Mesendoderm (in vitro differentiated cells): Measurements from ENCODE around the gene DDX47.
A peak's percentile ranks its signal among the peaks of the same experiment; 100 is the strongest.

Experiments used
- DNase-seq: peaks from one replicate; pipeline ENCODE4 v3.0.0; 2013
- H2AK5ac ChIP-seq: 2 replicates; pipeline ENCODE4 v1.6.1; 2013; ENCODE audit warnings: low read length, inconsistent platforms
- H2BK120ac ChIP-seq: 2 replicates; pipeline ENCODE4 v1.6.1; 2013; ENCODE audit warnings: low read depth, mild to moderate bottlenecking, low read length, moderate library complexity, mixed read lengths
- H2BK15ac ChIP-seq: replicated peaks from 2 replicates; pipeline ENCODE4 v1.6.1; 2013; ENCODE audit warnings: low read depth, mild to moderate bottlenecking, moderate library complexity
- H2BK5ac ChIP-seq: 2 replicates; pipeline ENCODE4 v1.6.1; 2013; ENCODE audit warnings: low read length, inconsistent platforms
- H3K18ac ChIP-seq: 2 replicates; pipeline ENCODE4 v1.6.1; 2013; ENCODE audit warnings: mild to moderate bottlenecking, low read length, mixed read lengths
- H3K23ac ChIP-seq: one replicate; pipeline ENCODE4 v1.6.1; 2013; ENCODE audit warnings: low read length
- H3K27ac ChIP-seq: 2 replicates; pipeline ENCODE4 v1.5.1; 2013; ENCODE audit warnings: low read depth, mild to moderate bottlenecking, inconsistent platforms, low read length, moderate library complexity
- H3K27me3 ChIP-seq: 2 replicates; pipeline ENCODE4 v1.6.1; 2013; ENCODE audit warnings: low read length, control low read depth, mild to moderate bottlenecking, inconsistent platforms; ENCODE audit not compliant: insufficient read depth, poor library complexity
- H3K36me3 ChIP-seq: 2 replicates; pipeline ENCODE4 v1.6.1; 2013; ENCODE audit warnings: low read length, inconsistent platforms; ENCODE audit not compliant: control insufficient read depth, insufficient read depth
- H3K4ac ChIP-seq: one replicate; pipeline ENCODE4 v1.6.1; 2013; ENCODE audit warnings: low read depth, mild to moderate bottlenecking, low read length, moderate library complexity
- H3K4me1 ChIP-seq: 2 replicates; pipeline ENCODE4 v1.6.1; 2013; ENCODE audit warnings: low read depth, low read length, inconsistent platforms; ENCODE audit not compliant: control insufficient read depth
- H3K4me2 ChIP-seq: 2 replicates; pipeline ENCODE4 v1.6.1; 2013; ENCODE audit warnings: low read length
- H3K4me3 ChIP-seq: 2 replicates; pipeline ENCODE4 v1.5.1; 2013; ENCODE audit warnings: mild to moderate bottlenecking, low read length
- H3K56ac ChIP-seq: one replicate; pipeline ENCODE4 v1.6.1; 2013; ENCODE audit warnings: low read length
- H3K79me1 ChIP-seq: 2 replicates; pipeline ENCODE4 v1.6.1; 2013; ENCODE audit warnings: low read length, inconsistent platforms
- H3K79me2 ChIP-seq: 2 replicates; pipeline ENCODE4 v1.6.1; 2013; ENCODE audit warnings: mild to moderate bottlenecking, low read length; ENCODE audit not compliant: control insufficient read depth, insufficient read depth
- H3K9ac ChIP-seq: 2 replicates; pipeline ENCODE4 v1.6.1; 2013; ENCODE audit warnings: low read length, inconsistent platforms
- H4K5ac ChIP-seq: one replicate; pipeline ENCODE4 v1.6.1; 2013; ENCODE audit warnings: low read length
- H4K8ac ChIP-seq: one replicate; pipeline ENCODE4 v1.6.1; 2013; ENCODE audit warnings: low read depth, mild to moderate bottlenecking, control low read depth, low read length, moderate library complexity
- WGBS: extraction: QIAGEN DNeasy Blood & Tissue Kit; methylation state at CpG from one replicate; pipeline ENCODE4 v1.1.7; 2013; ENCODE audit warnings: low lambda C conversion rate, missing lambda C conversion rate; ENCODE audit not compliant: insufficient coverage; ENCODE audit errors: extremely low coverage; 5-methylcytosine and 5-hydroxymethylcytosine counted together

The DDX47 gene

DNA sequence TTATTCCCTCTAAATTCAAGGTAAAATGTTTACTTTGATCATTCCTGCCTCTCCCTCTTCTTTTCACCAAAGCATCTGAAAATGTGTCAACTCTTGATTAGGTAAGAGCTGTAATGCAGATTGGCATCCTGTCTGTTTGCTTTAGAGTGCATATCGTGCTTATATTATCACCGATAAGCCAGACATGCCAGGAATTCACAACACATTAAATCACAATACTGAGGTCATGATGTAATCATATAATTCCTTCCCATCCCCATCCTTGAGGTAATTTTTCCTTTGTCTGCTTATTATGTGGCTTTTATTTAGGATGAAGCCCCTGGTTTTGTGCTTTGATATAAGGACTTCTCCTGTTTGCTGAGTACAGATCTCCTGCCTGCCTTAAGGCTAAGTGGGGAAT lies 10.2 kb downstream of the DDX47 start:
- H3K4me3 ChIP-seq = no peak overlapping the region
- peak; percentile 92 for DNase-seq
- H3K79me2 ChIP-seq = peaks cover 3% of the 10 kb centered on the region
- no peak overlapping the region for H3K4me2 ChIP-seq
- H3K9ac ChIP-seq = no peak overlapping the region
- no peak overlapping the region for H3K27ac ChIP-seq
- H3K36me3 ChIP-seq = peaks cover 11% of the 10 kb centered on the region
- no peaks in the 10 kb centered on the region for H3K27me3 ChIP-seq
- no peak overlapping the region for H3K23ac ChIP-seq
- no peak overlapping the region for H3K56ac ChIP-seq
- H2BK5ac ChIP-seq = no peak overlapping the region
- no peak overlapping the region for H2AK5ac ChIP-seq
- H3K4ac ChIP-seq = no peak overlapping the region
- no peak overlapping the region for H3K18ac ChIP-seq
- H2BK120ac ChIP-seq = no peak overlapping the region
- no peak overlapping the region for H4K5ac ChIP-seq
- no peak overlapping the region for H2BK15ac ChIP-seq
- H3K4me1 ChIP-seq = no peaks in the 10 kb centered on the region
- no CpG with 5 or more reads among the region's 2 CpGs for WGBS
- H4K8ac ChIP-seq = no peak overlapping the region
- peaks cover 3% of the 10 kb centered on the region for H3K79me1 ChIP-seq

DNA sequence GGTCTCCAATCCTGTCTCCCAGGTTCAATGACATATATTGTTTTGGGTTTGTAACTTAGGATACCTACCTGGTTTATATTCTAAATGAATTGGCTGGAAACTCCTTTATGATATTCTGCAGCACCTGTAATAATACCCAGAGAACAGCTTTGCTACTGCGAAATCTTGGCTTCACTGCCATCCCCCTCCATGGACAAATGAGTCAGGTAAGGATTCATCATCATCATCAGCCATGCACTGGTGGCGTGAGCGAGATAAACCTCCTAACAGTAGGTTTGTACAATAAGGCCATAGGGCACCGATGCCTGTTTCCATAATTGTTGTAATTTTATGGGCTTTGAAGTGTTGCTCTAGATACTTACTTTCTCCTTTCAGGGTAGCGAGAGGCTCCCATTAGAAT lies 10.7 kb downstream of the DDX47 start:
- no CpG with 5 or more reads among the region's 5 CpGs for WGBS
- H2BK15ac ChIP-seq = no peak overlapping the region
- peak overlapping the region; percentile 31 for H3K18ac ChIP-seq
- H4K5ac ChIP-seq = no peak overlapping the region
- H3K4ac ChIP-seq = peak overlapping the region; percentile 36
- DNase-seq = no peak
- H3K23ac ChIP-seq = no peak overlapping the region
- no peak overlapping the region for H3K56ac ChIP-seq
- H2BK120ac ChIP-seq = peak overlapping the region; percentile 28
- no peak overlapping the region for H3K27ac ChIP-seq
- no peaks in the 10 kb centered on the region for H3K79me2 ChIP-seq
- H3K4me3 ChIP-seq = no peak overlapping the region
- no peak overlapping the region for H3K9ac ChIP-seq
- H3K4me2 ChIP-seq = no peak overlapping the region
- no peak overlapping the region for H2AK5ac ChIP-seq
- H3K27me3 ChIP-seq = no peaks in the 10 kb centered on the region
- peaks cover 3% of the 10 kb centered on the region for H3K79me1 ChIP-seq
- H3K36me3 ChIP-seq = peaks cover 12% of the 10 kb centered on the region
- H4K8ac ChIP-seq = no peak overlapping the region
- no peak overlapping the region for H2BK5ac ChIP-seq
- no peaks in the 10 kb centered on the region for H3K4me1 ChIP-seq

DNA sequence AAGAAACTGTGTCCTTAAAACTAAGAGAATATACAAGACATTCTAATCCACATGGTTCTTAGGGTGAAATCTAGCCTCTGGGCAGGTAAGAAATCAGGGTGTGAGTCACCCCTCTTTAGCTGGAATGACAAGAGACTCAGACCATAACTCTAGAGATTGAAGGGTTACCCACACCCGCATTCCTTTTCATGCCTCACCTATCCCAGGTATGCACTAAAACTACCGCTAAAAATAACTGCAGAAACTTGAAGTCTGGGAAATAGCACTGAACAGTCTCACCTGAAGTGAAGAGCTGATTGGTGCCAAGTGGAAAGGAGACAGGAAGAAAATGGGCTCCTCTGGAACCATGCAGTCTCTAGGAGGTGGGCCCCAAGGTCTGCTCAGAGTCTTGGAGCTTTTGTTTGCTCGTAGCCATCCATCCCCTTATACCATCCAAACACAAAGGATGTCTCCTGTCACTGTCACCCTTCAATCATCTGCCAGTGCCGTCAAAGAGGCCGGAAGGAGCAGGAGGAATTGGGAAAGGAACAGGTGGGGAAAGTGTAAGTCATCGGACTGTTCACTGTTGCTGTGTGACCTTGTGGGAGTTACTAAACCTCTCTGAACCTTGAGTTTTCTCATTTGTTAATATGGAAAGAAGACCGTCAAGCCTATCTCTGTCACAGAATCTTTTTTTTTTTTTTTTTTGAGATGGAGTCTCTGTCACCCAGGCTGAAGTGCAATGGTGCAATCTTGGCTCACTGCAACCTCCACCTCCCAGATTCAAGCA lies 22.4 kb downstream of the DDX47 start:
- Histone ChIP-seq H3K23ac (no peak overlapping the region), H3K4ac (no peak overlapping the region), H3K4me1 (no peaks in the 10 kb centered on the region), H2BK5ac (no peak overlapping the region), H4K8ac (no peak overlapping the region), H3K4me2 (no peak overlapping the region), H3K56ac (no peak overlapping the region), H3K79me2 (no peaks in the 10 kb centered on the region), H2BK15ac (no peak overlapping the region), H3K4me3 (no peak overlapping the region), H2BK120ac (no peak overlapping the region), H3K36me3 (peaks cover 5% of the 10 kb centered on the region), H3K9ac (no peak overlapping the region), H3K18ac (no peak overlapping the region), H3K79me1 (no peaks in the 10 kb centered on the region), H3K27me3 (no peaks in the 10 kb centered on the region), H4K5ac (no peak overlapping the region), H2AK5ac (no peak overlapping the region), H3K27ac (no peak overlapping the region)
- no CpG with 5 or more reads among the region's 7 CpGs for WGBS
- peak; percentile 61 for DNase-seq

DNA sequence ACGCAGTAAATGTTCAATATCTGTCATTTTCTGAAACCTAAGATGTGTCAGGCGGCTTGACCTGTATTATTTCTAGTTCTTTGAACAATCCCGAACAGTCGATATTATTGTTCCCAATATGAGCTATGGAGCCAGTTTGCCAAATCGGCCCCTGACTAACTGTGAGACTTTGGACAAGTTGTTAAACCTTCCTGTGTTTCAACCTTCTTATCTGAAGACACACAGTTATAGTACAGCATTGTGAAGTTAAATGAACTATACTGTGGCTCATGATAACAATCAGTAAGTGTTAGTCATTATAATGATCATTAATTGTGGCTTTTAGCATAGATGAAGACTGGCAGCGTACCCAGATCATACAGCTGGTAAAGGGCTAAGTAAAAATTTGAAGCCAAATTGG lies 23.4 kb downstream of the DDX47 start:
- Histone ChIP-seq H3K23ac (no peak overlapping the region), H3K4ac (no peak overlapping the region), H3K9ac (no peak overlapping the region), H4K8ac (no peak overlapping the region), H2BK5ac (no peak overlapping the region), H2AK5ac (no peak overlapping the region), H3K27ac (no peak overlapping the region), H2BK15ac (no peak overlapping the region), H3K27me3 (no peaks in the 10 kb centered on the region), H3K18ac (no peak overlapping the region), H2BK120ac (no peak overlapping the region), H4K5ac (no peak overlapping the region), H3K36me3 (peaks cover 5% of the 10 kb centered on the region), H3K4me3 (no peak overlapping the region), H3K56ac (no peak overlapping the region), H3K4me1 (no peaks in the 10 kb centered on the region), H3K79me1 (no peaks in the 10 kb centered on the region), H3K4me2 (no peak overlapping the region), H3K79me2 (no peaks in the 10 kb centered on the region)
- WGBS = no CpG with 5 or more reads among the region's 6 CpGs
- DNase-seq = no peak

DNA sequence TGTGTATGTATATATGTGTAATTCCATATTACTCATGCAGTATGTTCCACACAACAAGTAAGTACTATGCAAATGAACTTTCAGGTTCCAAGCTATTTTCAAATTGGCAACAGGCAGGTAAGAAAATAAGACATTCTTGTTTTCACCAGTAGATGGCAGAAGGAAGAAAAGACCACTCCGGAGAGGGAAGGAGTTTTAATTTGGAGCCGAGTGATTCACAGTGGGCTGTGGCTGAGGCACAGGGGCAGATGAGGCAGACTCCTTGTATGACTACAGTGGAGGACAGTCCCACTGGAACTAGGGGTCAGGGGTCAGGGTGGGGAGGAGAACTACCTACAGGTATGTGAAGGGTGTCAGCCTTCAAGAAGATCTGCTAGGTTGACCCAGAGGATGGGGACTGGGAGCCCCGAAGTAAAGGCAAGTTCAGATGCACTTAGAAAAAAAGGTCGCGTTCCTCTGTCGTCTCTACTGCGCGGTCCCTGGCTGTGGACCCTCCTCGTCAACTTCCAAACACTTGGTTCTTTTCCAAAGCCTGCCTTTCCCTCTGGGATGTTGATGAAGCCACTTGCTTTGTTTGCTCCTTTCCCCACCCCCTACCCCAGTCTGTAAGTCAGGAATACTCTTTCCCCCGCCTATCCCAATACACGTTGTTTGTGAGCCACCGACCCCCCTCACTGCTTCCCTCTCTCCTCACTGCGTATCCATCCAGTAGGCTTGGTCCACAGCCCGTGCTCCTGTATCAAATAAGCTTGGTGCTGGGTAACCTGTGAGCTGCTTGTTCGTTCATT lies 24.1 kb downstream of the DDX47 start:
- peak; percentile 76 for DNase-seq
- Histone ChIP-seq H3K27me3 (no peaks in the 10 kb centered on the region), H3K4ac (no peak overlapping the region), H4K8ac (no peak overlapping the region), H3K27ac (no peak overlapping the region), H3K4me3 (no peak overlapping the region), H3K23ac (no peak overlapping the region), H2AK5ac (no peak overlapping the region), H3K56ac (no peak overlapping the region), H4K5ac (no peak overlapping the region), H3K9ac (no peak overlapping the region), H2BK15ac (no peak overlapping the region), H3K79me1 (no peaks in the 10 kb centered on the region), H2BK5ac (no peak overlapping the region), H2BK120ac (no peak overlapping the region), H3K4me2 (no peak overlapping the region), H3K79me2 (no peaks in the 10 kb centered on the region), H3K36me3 (peaks cover 5% of the 10 kb centered on the region), H3K4me1 (no peaks in the 10 kb centered on the region), H3K18ac (no peak overlapping the region)
- WGBS = no CpG with 5 or more reads among the region's 15 CpGs
